DND-41 (cell line): ENCODE data around the gene RBM46.

Source experiments
- ATAC-seq: fragments of 200-7000 bp; cut with Tn5 transposase; 3 replicates; pipeline ENCODE4 v1.9.1; 2021; ENCODE audit warnings: low read depth; ENCODE audit not compliant: insufficient read depth
- DNase-seq: peaks from one replicate; pipeline ENCODE4 v3.0.0-alpha.2; 2020
- H2AFZ ChIP-seq: 2 replicates; pipeline ENCODE4 v1.6.0; 2012; ENCODE audit warnings: low read depth, low read length
- H3K27ac ChIP-seq: 2 replicates; pipeline ENCODE4 v1.5.1; 2012; ENCODE audit warnings: low read length, inconsistent platforms
- H3K27me3 ChIP-seq: fragments of 200-600 bp; sonication (generic); 2 replicates; pipeline ENCODE4 v1.6.0; 2012; ENCODE audit warnings: low read length, mild to moderate bottlenecking, inconsistent platforms; ENCODE audit not compliant: insufficient read depth, poor library complexity
- H3K36me3 ChIP-seq: 2 replicates; pipeline ENCODE4 v1.5.1; 2012; ENCODE audit warnings: low read length, inconsistent platforms; ENCODE audit not compliant: insufficient read depth
- H3K4me1 ChIP-seq: 2 replicates; pipeline ENCODE4 v1.5.1; 2012; ENCODE audit warnings: mild to moderate bottlenecking, low read length; ENCODE audit not compliant: insufficient read depth
- H3K4me2 ChIP-seq: 2 replicates; pipeline ENCODE4 v1.6.0; 2012; ENCODE audit warnings: mild to moderate bottlenecking, moderate library complexity, low read length, inconsistent platforms; ENCODE audit not compliant: insufficient read depth
- H3K4me3 ChIP-seq, 2 experiments: fragments of 200-600 bp in 1 of 2; shearing (Covaris generic) in 1 of 2; 2 replicates each; pipeline ENCODE4 v1.5.1; 2012 to 2016; ENCODE audit warnings: inconsistent platforms in 2 of 2, low read length in 2 of 2, mild to moderate bottlenecking in 2 of 2, low read depth in 1 of 2, moderate library complexity in 1 of 2
- H3K79me2 ChIP-seq: 2 replicates; pipeline ENCODE4 v1.6.0; 2012; ENCODE audit warnings: low read length, inconsistent platforms; ENCODE audit not compliant: insufficient read depth
- H3K9ac ChIP-seq: 2 replicates; pipeline ENCODE4 v1.6.0; 2012; ENCODE audit warnings: low read depth, mild to moderate bottlenecking, inconsistent platforms, low read length, moderate library complexity
- H3K9me3 ChIP-seq: 2 replicates; pipeline ENCODE4 v1.5.1; 2012; ENCODE audit warnings: low read length, moderate library complexity, mild to moderate bottlenecking, inconsistent platforms; ENCODE audit not compliant: insufficient read depth, severe bottlenecking
- H4K20me1 ChIP-seq: 2 replicates; pipeline ENCODE4 v1.6.0; 2012; ENCODE audit warnings: low read length; ENCODE audit not compliant: insufficient read depth
- CTCF ChIP-seq: IDR thresholded peaks from 2 replicates; pipeline ENCODE4 v1.5.1; 2012; ENCODE audit warnings: borderline replicate concordance, low read length, moderate library complexity, mild to moderate bottlenecking; ENCODE audit not compliant: poor library complexity, severe bottlenecking; ENCODE audit errors: extremely low read depth
- EZH2 ChIP-seq: IDR thresholded peaks from 3 replicates; pipeline ENCODE4 v1.6.1; 2012; ENCODE audit warnings: borderline replicate concordance, low read depth, mild to moderate bottlenecking, moderate library complexity, low read length, inconsistent platforms; ENCODE audit not compliant: severe bottlenecking

RBM46 gene

GRCh38 chr4:154877110-154877760 lies 96.2 kb downstream of the RBM46 start:
- Histone ChIP-seq H3K27ac (no peak overlapping the region), H3K4me3 (no peak overlapping the region), H3K9ac (no peak overlapping the region), H3K79me2 (no peaks in the 10 kb centered on the region), H3K27me3 (no peaks in the 10 kb centered on the region), H3K4me2 (no peak overlapping the region), H3K9me3 (peaks cover 2% of the 10 kb centered on the region), H4K20me1 (no peaks in the 10 kb centered on the region), H2AFZ (no peak overlapping the region), H3K36me3 (no peaks in the 10 kb centered on the region), H3K4me1 (no peaks in the 10 kb centered on the region)
- peak; percentile 31; the same call in 2 of the 3 replicates for ATAC-seq
- no peak for DNase-seq
- no peak for TF ChIP-seq CTCF
- no peak for TF ChIP-seq EZH2
